ENCODE measurements around the gene ZNF35. TPM values are rescaled to one million over a fixed set of nuclear protein-coding genes. Genes with fewer than 3 reads are reported as not detected.

Gene ZNF35
- total and polyA plus RNA-seq, 4 donors = 3.6 to 12.8 (median 6.2) TPM

DNA sequence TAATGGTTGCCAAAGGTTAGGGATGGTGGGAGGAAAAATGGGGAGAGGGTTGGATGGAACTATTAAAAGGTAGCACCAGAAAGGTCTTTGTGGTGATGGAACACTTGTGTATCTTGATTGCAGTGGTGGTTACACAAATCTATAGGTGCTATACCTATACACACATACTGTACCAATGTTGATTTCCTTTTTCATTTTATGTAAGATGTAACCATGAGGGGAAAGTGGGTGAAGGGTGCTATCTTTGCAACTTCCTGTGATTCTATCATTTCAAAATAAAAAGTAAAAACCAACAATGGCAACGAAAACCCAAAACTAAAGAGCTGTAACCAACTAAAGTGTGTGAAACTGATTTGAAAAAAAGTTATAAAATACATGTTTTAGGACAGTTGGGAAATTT, 761 bp upstream of the ZNF35 start:
- Histone ChIP-seq H3K4me3 (ENCODE audit: low read length in 2 of 2) (no peak overlapping the region), H3K27ac (ENCODE audit: low read depth in 1 of 2, low read length in 2 of 2) (no peak overlapping the region), H3K36me3 (ENCODE audit: control insufficient read depth in 1 of 2, insufficient read depth in 2 of 2, low read length in 1 of 2) (peaks cover 3 to 16% of the 10 kb centered on the region in 2 donors), H3K9me3 (ENCODE audit: control insufficient read depth, low read length) (peaks cover 1% of the 10 kb centered on the region), H3K4me1 (ENCODE audit: control insufficient read depth in 1 of 2, insufficient read depth in 2 of 2, low read length in 2 of 2) (peaks cover 0 to 2% of the 10 kb centered on the region in 2 donors), H3K27me3 (ENCODE audit: control insufficient read depth in 1 of 2, insufficient read depth in 2 of 2, low read length in 1 of 2) (no peaks in the 10 kb centered on the region)
- ATAC-seq (ENCODE audit: low FRiP score) (no peak), DNase-seq (no peak)
- intact Hi-C loops (cut with DNase I) = loop anchor here in 1 of 2 donors (5.0 kb wide), 1 partner anchor 115 kb away; the partner anchor contains the start of genes KIAA1143 and KIF15
- 80 to 93% methylated on average over 1 of the region's 1 CpG for WGBS, 2 donors

DNA sequence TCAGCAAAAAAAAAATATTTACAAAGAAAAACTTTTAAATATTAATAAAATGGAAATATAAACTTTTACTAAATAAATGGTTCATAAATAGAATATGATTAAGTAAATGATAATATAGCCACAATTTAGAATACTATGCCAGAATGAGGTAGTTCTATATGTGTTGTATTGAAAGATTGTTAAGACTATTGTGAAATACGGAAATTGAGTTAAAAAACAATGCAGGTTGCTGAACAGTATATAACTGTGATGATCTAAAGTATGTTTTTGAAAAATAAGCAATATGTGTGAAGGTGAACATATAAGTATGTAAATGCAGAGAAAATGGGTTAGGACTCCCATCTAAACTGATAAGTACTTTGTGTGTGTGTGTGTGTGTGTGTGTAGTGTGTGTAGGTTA, 1.2 kb downstream of the ZNF35 start:
- H3K36me3 ChIP-seq (ENCODE audit: control insufficient read depth in 1 of 2, insufficient read depth in 2 of 2, low read length in 1 of 2) = peaks cover 8 to 19% of the 10 kb centered on the region in 2 donors
- peaks cover 0 to 2% of the 10 kb centered on the region in 2 donors for H3K4me1 ChIP-seq (ENCODE audit: control insufficient read depth in 1 of 2, insufficient read depth in 2 of 2, low read length in 2 of 2)
- ATAC-seq (ENCODE audit: low FRiP score) (no peak), DNase-seq (no peak)
- H3K27me3 ChIP-seq (ENCODE audit: control insufficient read depth in 1 of 2, insufficient read depth in 2 of 2, low read length in 1 of 2) = no peaks in the 10 kb centered on the region
- WGBS, 2 donors = 80 to 84% methylated on average over 1 of the region's 1 CpG
- no peaks in the 10 kb centered on the region for H3K9me3 ChIP-seq (ENCODE audit: control insufficient read depth, low read length)
- intact Hi-C loops (cut with DNase I) = loop anchor here in 1 of 2 donors (5.0 kb wide), 1 partner anchor 113 kb away; the partner anchor contains the start of genes KIAA1143 and KIF15
- H3K27ac ChIP-seq (ENCODE audit: low read depth in 1 of 2, low read length in 2 of 2) = no peak overlapping the region
- H3K4me3 ChIP-seq (ENCODE audit: low read length in 2 of 2) = no peak overlapping the region

DNA sequence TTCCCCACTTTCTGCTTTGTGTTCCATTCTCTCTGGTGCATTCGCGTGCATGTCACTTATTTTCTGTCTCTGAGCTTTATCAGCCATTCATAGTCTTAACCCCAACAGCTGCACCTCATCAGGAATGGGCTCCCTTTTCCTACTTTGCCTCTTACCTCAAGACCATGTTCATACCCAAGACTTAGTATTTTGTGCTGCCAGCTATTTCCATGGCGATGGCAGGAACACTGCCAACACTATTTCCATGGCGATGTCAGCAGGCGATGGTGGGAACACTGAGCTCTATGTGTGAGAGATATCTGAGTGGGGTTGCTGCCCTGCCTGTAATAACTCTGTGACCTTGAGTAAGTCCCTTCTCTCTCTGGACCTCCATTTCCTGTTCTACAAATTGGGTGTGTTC, 5.5 kb downstream of the ZNF35 start:
- H3K4me1 ChIP-seq (ENCODE audit: control insufficient read depth in 1 of 2, insufficient read depth in 2 of 2, low read length in 2 of 2) = peaks cover 0 to 2% of the 10 kb centered on the region in 2 donors
- ATAC-seq (ENCODE audit: low FRiP score) = no peak
- H3K36me3 ChIP-seq (ENCODE audit: control insufficient read depth in 1 of 2, insufficient read depth in 2 of 2, low read length in 1 of 2) = peaks cover 24 to 34% of the 10 kb centered on the region in 2 donors
- H3K27ac ChIP-seq (ENCODE audit: low read depth in 1 of 2, low read length in 2 of 2) = no peak overlapping the region
- H3K4me3 ChIP-seq (ENCODE audit: low read length in 2 of 2) = no peak overlapping the region
- intact Hi-C loops (cut with DNase I) = no loop called here
- DNase-seq = no peak
- 73 to 78% methylated on average over 5 of the region's 5 CpGs for WGBS, 2 donors
- H3K27me3 ChIP-seq (ENCODE audit: control insufficient read depth in 1 of 2, insufficient read depth in 2 of 2, low read length in 1 of 2) = no peaks in the 10 kb centered on the region
- H3K9me3 ChIP-seq (ENCODE audit: control insufficient read depth, low read length) = peaks cover 12% of the 10 kb centered on the region

GRCh38 chr3:44659015-44659414, 10.5 kb downstream of the ZNF35 start:
- ATAC-seq (ENCODE audit: low FRiP score) (no peak), DNase-seq (no peak)
- no peak overlapping the region for H3K27ac ChIP-seq (ENCODE audit: low read depth in 1 of 2, low read length in 2 of 2)
- H3K4me3 ChIP-seq (ENCODE audit: low read length in 2 of 2) = no peak overlapping the region
- intact Hi-C loops (cut with DNase I) = no loop called here
- WGBS, 2 donors = 81 to 89% methylated on average over 7 of the region's 7 CpGs
- peaks cover 25 to 27% of the 10 kb centered on the region in 2 donors for H3K36me3 ChIP-seq (ENCODE audit: control insufficient read depth in 1 of 2, insufficient read depth in 2 of 2, low read length in 1 of 2)
- peaks cover 0 to 2% of the 10 kb centered on the region in 2 donors for H3K27me3 ChIP-seq (ENCODE audit: control insufficient read depth in 1 of 2, insufficient read depth in 2 of 2, low read length in 1 of 2)
- peaks cover 23% of the 10 kb centered on the region for H3K9me3 ChIP-seq (ENCODE audit: control insufficient read depth, low read length)
- H3K4me1 ChIP-seq (ENCODE audit: control insufficient read depth in 1 of 2, insufficient read depth in 2 of 2, low read length in 2 of 2) = no peaks in the 10 kb centered on the region

- Histone ChIP-seq H3K27ac (ENCODE audit: low read depth in 1 of 2, low read length in 2 of 2) (no peak overlapping the region), H3K4me1 (ENCODE audit: control insufficient read depth in 1 of 2, insufficient read depth in 2 of 2, low read length in 2 of 2) (no peaks in the 10 kb centered on the region), H3K9me3 (ENCODE audit: control insufficient read depth, low read length) (peaks cover 23% of the 10 kb centered on the region), H3K36me3 (ENCODE audit: control insufficient read depth in 1 of 2, insufficient read depth in 2 of 2, low read length in 1 of 2) (peaks cover 25 to 27% of the 10 kb centered on the region in 2 donors), H3K27me3 (ENCODE audit: control insufficient read depth in 1 of 2, insufficient read depth in 2 of 2, low read length in 1 of 2) (peaks cover 0 to 2% of the 10 kb centered on the region in 2 donors), H3K4me3 (ENCODE audit: low read length in 2 of 2) (no peak overlapping the region)
- DNase-seq = no peak
- no peak for ATAC-seq (ENCODE audit: low FRiP score)
- intact Hi-C loops (cut with DNase I) = no loop called here
- WGBS, 2 donors = 91 to 95% methylated on average over 6 of the region's 6 CpGs
Measured at GRCh38 chr3:44659434-44659833, 10.9 kb downstream of the ZNF35 start.

GRCh38 chr3:44661189-44661588, 12.7 kb downstream of the ZNF35 start:
- Histone ChIP-seq H3K27me3 (ENCODE audit: control insufficient read depth in 1 of 2, insufficient read depth in 2 of 2, low read length in 1 of 2) (peaks cover 0 to 2% of the 10 kb centered on the region in 2 donors), H3K9me3 (ENCODE audit: control insufficient read depth, low read length) (peaks cover 23% of the 10 kb centered on the region), H3K4me1 (ENCODE audit: control insufficient read depth in 1 of 2, insufficient read depth in 2 of 2, low read length in 2 of 2) (no peaks in the 10 kb centered on the region), H3K4me3 (ENCODE audit: low read length in 2 of 2) (no peak overlapping the region), H3K36me3 (ENCODE audit: control insufficient read depth in 1 of 2, insufficient read depth in 2 of 2, low read length in 1 of 2) (peaks cover 21 to 25% of the 10 kb centered on the region in 2 donors), H3K27ac (ENCODE audit: low read depth in 1 of 2, low read length in 2 of 2) (no peak overlapping the region)
- ATAC-seq (ENCODE audit: low FRiP score) (no peak), DNase-seq (no peak)
- intact Hi-C loops (cut with DNase I) = no loop called here
- WGBS, 2 donors = 96 to 99% methylated on average over 2 of the region's 2 CpGs

GRCh38 chr3:44665173-44665572, 16.6 kb downstream of the ZNF35 start:
- Histone ChIP-seq H3K27me3 (ENCODE audit: control insufficient read depth in 1 of 2, insufficient read depth in 2 of 2, low read length in 1 of 2) (peaks cover 0 to 2% of the 10 kb centered on the region in 2 donors), H3K36me3 (ENCODE audit: control insufficient read depth in 1 of 2, insufficient read depth in 2 of 2, low read length in 1 of 2) (peaks cover 2 to 3% of the 10 kb centered on the region in 2 donors), H3K4me3 (ENCODE audit: low read length in 2 of 2) (no peak overlapping the region), H3K9me3 (ENCODE audit: control insufficient read depth, low read length) (peaks cover 3% of the 10 kb centered on the region), H3K4me1 (ENCODE audit: control insufficient read depth in 1 of 2, insufficient read depth in 2 of 2, low read length in 2 of 2) (no peaks in the 10 kb centered on the region), H3K27ac (ENCODE audit: low read depth in 1 of 2, low read length in 2 of 2) (no peak overlapping the region)
- no peak for ATAC-seq (ENCODE audit: low FRiP score)
- intact Hi-C loops (cut with DNase I) = no loop called here
- no peak for DNase-seq
- 93 to 97% methylated on average over 3 of the region's 3 CpGs for WGBS, 2 donors

DNA sequence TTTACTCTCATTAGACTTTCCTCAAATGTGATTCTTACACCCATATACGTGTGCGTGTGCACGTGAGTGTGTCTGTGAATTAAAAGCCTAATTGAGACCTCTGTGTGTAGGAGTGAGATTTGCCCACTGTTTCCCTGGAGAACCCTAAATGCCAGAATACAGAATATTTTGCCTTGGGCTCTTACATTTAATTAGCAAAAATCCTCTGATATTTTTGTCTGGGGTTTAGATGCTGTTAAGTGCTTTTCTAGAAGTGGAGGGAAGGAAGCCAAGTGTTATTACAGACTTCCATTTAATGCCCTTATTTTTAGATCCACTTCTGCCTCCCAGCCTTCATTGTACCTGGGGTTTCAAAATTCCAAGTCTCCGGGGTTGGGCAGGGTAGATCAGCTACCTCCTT, 17.8 kb downstream of the ZNF35 start:
- DNase-seq (no peak), ATAC-seq (ENCODE audit: low FRiP score) (no peak)
- H3K9me3 ChIP-seq (ENCODE audit: control insufficient read depth, low read length) = no peaks in the 10 kb centered on the region
- H3K4me3 ChIP-seq (ENCODE audit: low read length in 2 of 2) = no peak overlapping the region
- H3K4me1 ChIP-seq (ENCODE audit: control insufficient read depth in 1 of 2, insufficient read depth in 2 of 2, low read length in 2 of 2) = no peaks in the 10 kb centered on the region
- peaks cover 0 to under 1% of the 10 kb centered on the region in 2 donors for H3K36me3 ChIP-seq (ENCODE audit: control insufficient read depth in 1 of 2, insufficient read depth in 2 of 2, low read length in 1 of 2)
- WGBS, 2 donors = 91 to 92% methylated on average over 4 of the region's 4 CpGs
- H3K27ac ChIP-seq (ENCODE audit: low read depth in 1 of 2, low read length in 2 of 2) = no peak overlapping the region
- H3K27me3 ChIP-seq (ENCODE audit: control insufficient read depth in 1 of 2, insufficient read depth in 2 of 2, low read length in 1 of 2) = peaks cover 0 to 2% of the 10 kb centered on the region in 2 donors
- intact Hi-C loops (cut with DNase I) = no loop called here

DNA sequence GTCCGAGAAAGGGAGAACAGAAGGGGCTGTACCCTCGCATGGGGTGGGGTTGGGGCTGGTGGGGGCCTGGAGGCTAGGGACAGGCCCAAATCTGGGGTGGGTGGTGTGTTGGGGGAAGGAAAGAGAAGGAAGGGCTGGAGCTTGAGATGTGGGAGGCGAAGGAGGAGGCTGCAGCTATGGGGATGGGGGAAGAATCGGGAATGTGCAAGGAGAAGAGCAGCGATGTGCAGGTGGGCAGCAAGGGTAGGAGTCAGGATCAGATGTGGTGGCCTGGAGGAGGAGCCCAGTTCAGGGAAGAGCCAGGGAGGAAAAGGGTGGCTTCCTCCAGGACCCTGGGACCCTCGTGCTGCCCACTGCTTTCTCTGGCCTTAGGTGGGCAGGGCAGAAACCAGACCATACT, 21.2 kb downstream of the ZNF35 start:
- intact Hi-C loops (cut with DNase I) = no loop called here
- no peak for ATAC-seq (ENCODE audit: low FRiP score)
- 87 to 89% methylated on average over 6 of the region's 6 CpGs for WGBS, 2 donors

More for the DNA sequence above, 21.2 kb downstream of the ZNF35 start:
- Histone ChIP-seq H3K4me3 (ENCODE audit: low read length in 2 of 2) (no peak overlapping the region), H3K4me1 (ENCODE audit: control insufficient read depth in 1 of 2, insufficient read depth in 2 of 2, low read length in 2 of 2) (no peaks in the 10 kb centered on the region), H3K9me3 (ENCODE audit: control insufficient read depth, low read length) (peaks cover 1% of the 10 kb centered on the region), H3K36me3 (ENCODE audit: control insufficient read depth in 1 of 2, insufficient read depth in 2 of 2, low read length in 1 of 2) (no peaks in the 10 kb centered on the region), H3K27ac (ENCODE audit: low read depth in 1 of 2, low read length in 2 of 2) (no peak overlapping the region), H3K27me3 (ENCODE audit: control insufficient read depth in 1 of 2, insufficient read depth in 2 of 2, low read length in 1 of 2) (no peaks in the 10 kb centered on the region)
- DNase-seq = no peak

All from aorta (tissue), 5 donors.